SK-N-SH (cell line): ENCODE measurements around the gene KCNJ15. TPM values are rescaled to one million over a fixed set of nuclear protein-coding genes. Genes with fewer than 3 reads are reported as not detected.

Source experiments
- CTCF ChIA-PET: fragments of 300-600, 350-600 bp; formaldehyde crosslinking; extraction: SDS; loops from one replicate; lab custom pipeline; 2021; lab: Yijun Ruan, JAX
- POLR2A ChIA-PET: fragments of 350-600 bp; sonication (Branson Sonifier 250); formaldehyde crosslinking; extraction: SDS; loops from one replicate; lab custom pipeline; 2020; ENCODE audit warnings: antibody characterized with exemption, inconsistent platforms; lab: Yijun Ruan, JAX
- DNase-seq: peaks from one replicate; pipeline ENCODE4 v3.0.0; 2012
- H2AFZ ChIP-seq: fragments of 200-600 bp; sonication (generic); 2 replicates; pipeline ENCODE4 v1.8.1; 2016; ENCODE audit warnings: antibody characterized with exemption, mild to moderate bottlenecking, low read depth
- H3F3A ChIP-seq: fragments of 200-600 bp; sonication (generic); replicated peaks from 2 replicates; pipeline ENCODE3; 2016; ENCODE audit warnings: antibody characterized with exemption, mild to moderate bottlenecking; ENCODE audit not compliant: insufficient read depth
- H3K27ac ChIP-seq, 2 experiments: fragments of 200-500 bp in 1 of 2; fragments of 200-600 bp in 1 of 2; sonication (Bioruptor generic) in 1 of 2; sonication (generic), shearing (Covaris generic) in 1 of 2; 2 replicates each; pipeline versions ENCODE4 v1.5.1 to v1.6.1; 2014 to 2016; ENCODE audit warnings: low read depth in 2 of 2, inconsistent platforms in 1 of 2, low read length in 1 of 2, mild to moderate bottlenecking in 1 of 2, mixed read lengths in 1 of 2
- H3K27me3 ChIP-seq: fragments of 200-600 bp; sonication (generic), shearing (Covaris generic); 2 replicates; pipeline ENCODE4 v1.6.1; 2016; ENCODE audit warnings: mixed run types; ENCODE audit not compliant: insufficient read depth
- H3K36me3 ChIP-seq, 2 experiments: fragments of 200-500 bp in 1 of 2; fragments of 200-600 bp in 1 of 2; sonication (Bioruptor generic) in 1 of 2; sonication (generic) in 1 of 2; replicated peaks in 1 of 2; 2 replicates each; pipeline versions ENCODE3 to v1.5.1; 2014 to 2016; ENCODE audit warnings: low read length in 1 of 2, mild to moderate bottlenecking in 1 of 2; ENCODE audit not compliant: insufficient read depth in 2 of 2, control insufficient read depth in 1 of 2
- H3K4me1 ChIP-seq, 2 experiments: fragments of 200-500 bp in 1 of 2; fragments of 200-600 bp in 1 of 2; sonication (Bioruptor generic) in 1 of 2; sonication (generic), shearing (Covaris generic) in 1 of 2; 2 replicates each; pipeline versions ENCODE4 v1.5.1 to v1.6.1; 2014 to 2016; ENCODE audit warnings: low read depth in 1 of 2, low read length in 1 of 2, mixed run types in 1 of 2; ENCODE audit not compliant: insufficient read depth in 2 of 2, control insufficient read depth in 1 of 2
- H3K4me2 ChIP-seq: fragments of 200-600 bp; sonication (generic), shearing (Covaris generic); 2 replicates; pipeline ENCODE4 v1.6.1; 2017; ENCODE audit warnings: mixed run types
- H3K4me3 ChIP-seq, 2 experiments: fragments of 200-500 bp in 1 of 2; fragments of 200-600 bp in 1 of 2; sonication (Bioruptor generic) in 1 of 2; sonication (generic), shearing (Covaris generic) in 1 of 2; 2 replicates each; pipeline versions ENCODE4 v1.5.1 to v1.8.1; 2014 to 2016; ENCODE audit warnings: low read depth in 2 of 2, inconsistent platforms in 1 of 2, low read length in 1 of 2, mild to moderate bottlenecking in 1 of 2, mixed read lengths in 1 of 2, moderate library complexity in 1 of 2
- H3K79me2 ChIP-seq: fragments of 200-600 bp; sonication (generic); 2 replicates; pipeline ENCODE4 v1.8.1; 2017; ENCODE audit warnings: mild to moderate bottlenecking; ENCODE audit not compliant: insufficient read depth
- H3K9ac ChIP-seq: fragments of 200-600 bp; sonication (generic); 2 replicates; pipeline ENCODE4 v1.6.1; 2017; ENCODE audit warnings: mixed run types
- H3K9me2 ChIP-seq: fragments of 200-600 bp; sonication (generic); 2 replicates; pipeline ENCODE4 v1.6.1; 2017; ENCODE audit warnings: mixed run types
- H3K9me3 ChIP-seq: fragments of 200-600 bp; sonication (generic); 2 replicates; pipeline ENCODE4 v1.6.1; 2017; ENCODE audit warnings: mixed run types, mild to moderate bottlenecking, moderate library complexity
- H4K20me1 ChIP-seq: fragments of 200-600 bp; sonication (generic); 2 replicates; pipeline ENCODE4 v1.6.1; 2017; ENCODE audit warnings: mild to moderate bottlenecking, mixed run types; ENCODE audit not compliant: insufficient read depth
- CHD2 ChIP-seq: fragments of 150-350 bp; IDR thresholded peaks from 2 replicates; pipeline ENCODE4 v1.6.1; 2018; ENCODE audit warnings: low read length; ENCODE audit not compliant: partially characterized antibody
- ELF1 ChIP-seq: IDR thresholded peaks from 2 replicates; pipeline ENCODE4 v1.4.0; 2012
- EP300 ChIP-seq, 2 experiments: IDR thresholded peaks; 2 replicates each; pipeline versions ENCODE4 v1.4.0 to v1.6.1; 2012; ENCODE audit warnings: borderline replicate concordance in 1 of 2, low read depth in 1 of 2, low read length in 1 of 2
- EZH2phosphoT487 ChIP-seq: fragments of 200-600 bp; sonication (generic); IDR thresholded peaks from 2 replicates; pipeline ENCODE4 v1.6.1; 2017; ENCODE audit warnings: low read depth, mixed run types, mild to moderate bottlenecking, antibody characterized with exemption, moderate library complexity, borderline replicate concordance
- FOSL2 ChIP-seq: IDR thresholded peaks from 2 replicates; pipeline ENCODE4 v1.4.0; 2012; ENCODE audit warnings: low read depth, mild to moderate bottlenecking, moderate library complexity, borderline replicate concordance
- FOXJ3 ChIP-seq: sonication (generic); formaldehyde crosslinking; IDR thresholded peaks from 2 replicates; pipeline ENCODE4 v1.5.1; 2020; ENCODE audit warnings: mild to moderate bottlenecking, missing genetic modification reagents
- FOXM1 ChIP-seq: IDR thresholded peaks from 2 replicates; pipeline ENCODE4 v1.4.0; 2012; ENCODE audit warnings: low read depth, mild to moderate bottlenecking
- GABPA ChIP-seq: IDR thresholded peaks from 2 replicates; pipeline ENCODE4 v1.4.0; 2012; ENCODE audit warnings: low read depth, mild to moderate bottlenecking
- GATA2 ChIP-seq: sonication (generic); formaldehyde crosslinking; IDR thresholded peaks from 2 replicates; pipeline ENCODE4 v1.5.0; 2020; ENCODE audit warnings: mild to moderate bottlenecking, missing genetic modification reagents
- JUND ChIP-seq: IDR thresholded peaks from 2 replicates; pipeline ENCODE4 v1.4.0; 2012
- MEF2A ChIP-seq: IDR thresholded peaks from 2 replicates; pipeline ENCODE4 v1.4.0; 2012; ENCODE audit warnings: low read depth, borderline replicate concordance
- MXI1 ChIP-seq: IDR thresholded peaks from 2 replicates; pipeline ENCODE4 v1.6.1; 2012; ENCODE audit warnings: mild to moderate bottlenecking, low read depth, low read length, improper control_type of control experiment
- NFIC ChIP-seq: IDR thresholded peaks from 2 replicates; pipeline ENCODE4 v1.4.0; 2012; ENCODE audit warnings: borderline replicate concordance
- NRF1 ChIP-seq: IDR thresholded peaks from 2 replicates; pipeline ENCODE4 v1.6.1; 2012; ENCODE audit warnings: low read depth, mild to moderate bottlenecking, low read length
- POLR2AphosphoS5 ChIP-seq: IDR thresholded peaks from 2 replicates; pipeline ENCODE4 v1.6.1; 2012; ENCODE audit warnings: low read depth, low read length
- RAD21 ChIP-seq: IDR thresholded peaks from 2 replicates; pipeline ENCODE4 v1.6.1; 2012; ENCODE audit warnings: mild to moderate bottlenecking, low read length
- RCOR1 ChIP-seq: fragments of 150-350 bp; IDR thresholded peaks from 2 replicates; pipeline ENCODE4 v1.6.1; 2017; ENCODE audit warnings: antibody characterized with exemption, low read length
- RXRA ChIP-seq: IDR thresholded peaks from 2 replicates; pipeline ENCODE4 v1.4.0; 2012; ENCODE audit warnings: low read depth, mild to moderate bottlenecking, borderline replicate concordance
- SIN3A ChIP-seq: IDR thresholded peaks from 2 replicates; pipeline ENCODE4 v1.6.1; 2012; ENCODE audit warnings: low read depth, mild to moderate bottlenecking, low read length, moderate library complexity, borderline replicate concordance
- SMC3 ChIP-seq: IDR thresholded peaks from 2 replicates; pipeline ENCODE4 v1.6.1; 2012; ENCODE audit warnings: low read depth, low read length, improper control_type of control experiment
- TAF1 ChIP-seq: IDR thresholded peaks from 2 replicates; pipeline ENCODE4 v1.6.1; 2012; ENCODE audit warnings: low read depth, mild to moderate bottlenecking, low read length, moderate library complexity, borderline replicate concordance
- TCF12 ChIP-seq: IDR thresholded peaks from 2 replicates; pipeline ENCODE4 v1.4.0; 2012
- TEAD4 ChIP-seq: IDR thresholded peaks from 2 replicates; pipeline ENCODE4 v1.4.0; 2012; ENCODE audit warnings: mild to moderate bottlenecking, borderline replicate concordance; ENCODE audit not compliant: insufficient read depth
- YY1 ChIP-seq: IDR thresholded peaks from 2 replicates; pipeline ENCODE4 v1.4.0; 2012; ENCODE audit warnings: low read depth, mild to moderate bottlenecking
- WGBS: methylation state at CpG from one replicate; pipeline ENCODE4 v1.1.6; 2017; ENCODE audit warnings: low lambda C conversion rate; 5-methylcytosine and 5-hydroxymethylcytosine counted together
- polyA plus RNA-seq, 3 experiments: library from polyadenylated mRNA; depleted of rRNA; stranded (reverse); fragments of >200 nt; gene quantifications; 2 replicates each; pipeline ENCODE4 v1.2.3, GENCODE V29; 2012
- TF ChIP-seq, protein P1 (sequence below): fragments of 200-600 bp; sonication (generic); IDR thresholded peaks from 2 replicates; pipeline ENCODE4 v1.6.1; 2017; ENCODE audit warnings: antibody characterized with exemption, mild to moderate bottlenecking, moderate library complexity
- TF ChIP-seq, protein P2 (sequence below): fragments of 150-350 bp; IDR thresholded peaks from 2 replicates; pipeline ENCODE4 v1.6.1; 2017; ENCODE audit warnings: antibody characterized with exemption, low read length, low read depth, borderline replicate concordance
- TF ChIP-seq, protein P3 (sequence below): IDR thresholded peaks from 2 replicates; pipeline ENCODE4 v1.4.0; 2012; ENCODE audit warnings: low read depth
- TF ChIP-seq, protein P4 (sequence below): IDR thresholded peaks from 2 replicates; pipeline ENCODE4 v1.4.0; 2012; ENCODE audit warnings: low read depth, borderline replicate concordance
- TF ChIP-seq, protein P5 (sequence below): IDR thresholded peaks from 2 replicates; pipeline ENCODE4 v1.4.0; 2012; ENCODE audit warnings: low read depth, borderline replicate concordance
- TF ChIP-seq, protein P6 (sequence below): fragments of 150-350 bp; IDR thresholded peaks from 2 replicates; pipeline ENCODE4 v1.6.1; 2016; ENCODE audit warnings: mild to moderate bottlenecking, low read depth, low read length

KCNJ15 gene
- polyA plus RNA-seq, 1 of the 3 experiments (the other 2 are of a cell fraction): 0.03 TPM

DNA sequence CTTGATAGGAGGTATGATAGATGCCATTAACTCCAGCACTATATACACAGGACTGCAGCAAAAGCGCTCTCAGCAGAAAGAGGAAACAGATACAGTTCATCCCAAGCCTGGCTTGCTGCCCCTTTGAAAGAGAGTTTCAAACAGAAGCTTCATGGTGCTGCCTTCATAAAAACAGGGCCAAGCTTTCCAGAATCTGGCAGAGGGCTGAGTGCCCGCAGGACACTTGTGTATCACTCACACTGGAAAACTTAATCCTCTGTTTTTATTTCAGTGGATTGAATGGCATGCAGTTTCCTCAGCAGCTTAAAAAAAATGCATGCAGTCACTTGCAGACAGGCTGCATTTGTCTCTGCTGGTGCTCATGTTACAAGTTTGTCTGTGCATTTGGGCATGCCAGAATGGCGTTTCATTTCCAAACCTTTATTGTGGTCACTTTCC lies 40.4 kb downstream of the KCNJ15 start:
- no peaks in the 10 kb centered on the region for H3K9me2 ChIP-seq
- H3K27ac ChIP-seq: peak overlapping the region; percentile 25 to 26; a peak in 2 of 4 replicates
- H3F3A ChIP-seq: no peaks in the 10 kb centered on the region
- H3K36me3 ChIP-seq: no peaks in the 10 kb centered on the region
- H4K20me1 ChIP-seq: no peaks in the 10 kb centered on the region
- peak overlapping the region; percentile 26; the same call in 1 of the 2 replicates for H2AFZ ChIP-seq
- H3K9me3 ChIP-seq: no peaks in the 10 kb centered on the region
- CTCF ChIA-PET: no interaction called here
- POLR2A ChIA-PET: no interaction called here
- no peak overlapping the region for H3K9ac ChIP-seq
- peak overlapping the region; percentile 17; the same call in 1 of the 2 replicates for H3K4me2 ChIP-seq
- no peak overlapping the region for H3K4me3 ChIP-seq
- 13% methylated on average over 3 of the region's 3 CpGs for WGBS
- DNase-seq: no peak
- no peaks in the 10 kb centered on the region for H3K27me3 ChIP-seq
- H3K4me1 ChIP-seq: peaks cover 0 to 3% of the 10 kb centered on the region in 2 experiments; a peak in 1 of 4 replicates
- H3K79me2 ChIP-seq: no peaks in the 10 kb centered on the region
- TF ChIP-seq SIN3A: no peak
- no peak for TF ChIP-seq ELF1
- TF ChIP-seq, protein P1, sequence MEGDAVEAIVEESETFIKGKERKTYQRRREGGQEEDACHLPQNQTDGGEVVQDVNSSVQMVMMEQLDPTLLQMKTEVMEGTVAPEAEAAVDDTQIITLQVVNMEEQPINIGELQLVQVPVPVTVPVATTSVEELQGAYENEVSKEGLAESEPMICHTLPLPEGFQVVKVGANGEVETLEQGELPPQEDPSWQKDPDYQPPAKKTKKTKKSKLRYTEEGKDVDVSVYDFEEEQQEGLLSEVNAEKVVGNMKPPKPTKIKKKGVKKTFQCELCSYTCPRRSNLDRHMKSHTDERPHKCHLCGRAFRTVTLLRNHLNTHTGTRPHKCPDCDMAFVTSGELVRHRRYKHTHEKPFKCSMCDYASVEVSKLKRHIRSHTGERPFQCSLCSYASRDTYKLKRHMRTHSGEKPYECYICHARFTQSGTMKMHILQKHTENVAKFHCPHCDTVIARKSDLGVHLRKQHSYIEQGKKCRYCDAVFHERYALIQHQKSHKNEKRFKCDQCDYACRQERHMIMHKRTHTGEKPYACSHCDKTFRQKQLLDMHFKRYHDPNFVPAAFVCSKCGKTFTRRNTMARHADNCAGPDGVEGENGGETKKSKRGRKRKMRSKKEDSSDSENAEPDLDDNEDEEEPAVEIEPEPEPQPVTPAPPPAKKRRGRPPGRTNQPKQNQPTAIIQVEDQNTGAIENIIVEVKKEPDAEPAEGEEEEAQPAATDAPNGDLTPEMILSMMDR: no peak
- no peak for TF ChIP-seq GABPA
- no peak for TF ChIP-seq FOXJ3 (CRISPR knock-in tag)
- no peak for TF ChIP-seq MEF2A
- TF ChIP-seq NFIC: 0 out of 2 replicates have a peak, but pooled peaks have one; percentile 5
- TF ChIP-seq CHD2: no peak
- TF ChIP-seq, protein P2, sequence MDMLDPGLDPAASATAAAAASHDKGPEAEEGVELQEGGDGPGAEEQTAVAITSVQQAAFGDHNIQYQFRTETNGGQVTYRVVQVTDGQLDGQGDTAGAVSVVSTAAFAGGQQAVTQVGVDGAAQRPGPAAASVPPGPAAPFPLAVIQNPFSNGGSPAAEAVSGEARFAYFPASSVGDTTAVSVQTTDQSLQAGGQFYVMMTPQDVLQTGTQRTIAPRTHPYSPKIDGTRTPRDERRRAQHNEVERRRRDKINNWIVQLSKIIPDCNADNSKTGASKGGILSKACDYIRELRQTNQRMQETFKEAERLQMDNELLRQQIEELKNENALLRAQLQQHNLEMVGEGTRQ: no peak
- peak; percentile 44; the same call in 1 of the 2 replicates for TF ChIP-seq TCF12
- TF ChIP-seq TAF1: no peak
- no peak for TF ChIP-seq GATA2 (CRISPR knock-in tag)
- no peak for TF ChIP-seq RAD21
- TF ChIP-seq, protein P3, sequence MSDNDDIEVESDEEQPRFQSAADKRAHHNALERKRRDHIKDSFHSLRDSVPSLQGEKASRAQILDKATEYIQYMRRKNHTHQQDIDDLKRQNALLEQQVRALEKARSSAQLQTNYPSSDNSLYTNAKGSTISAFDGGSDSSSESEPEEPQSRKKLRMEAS: 0 out of 2 replicates have a peak, but pooled peaks have one; percentile 14
- no peak for TF ChIP-seq NRF1
- no peak for TF ChIP-seq POLR2AphosphoS5
- peak; percentile 37 for TF ChIP-seq JUND
- TF ChIP-seq, protein P4, sequence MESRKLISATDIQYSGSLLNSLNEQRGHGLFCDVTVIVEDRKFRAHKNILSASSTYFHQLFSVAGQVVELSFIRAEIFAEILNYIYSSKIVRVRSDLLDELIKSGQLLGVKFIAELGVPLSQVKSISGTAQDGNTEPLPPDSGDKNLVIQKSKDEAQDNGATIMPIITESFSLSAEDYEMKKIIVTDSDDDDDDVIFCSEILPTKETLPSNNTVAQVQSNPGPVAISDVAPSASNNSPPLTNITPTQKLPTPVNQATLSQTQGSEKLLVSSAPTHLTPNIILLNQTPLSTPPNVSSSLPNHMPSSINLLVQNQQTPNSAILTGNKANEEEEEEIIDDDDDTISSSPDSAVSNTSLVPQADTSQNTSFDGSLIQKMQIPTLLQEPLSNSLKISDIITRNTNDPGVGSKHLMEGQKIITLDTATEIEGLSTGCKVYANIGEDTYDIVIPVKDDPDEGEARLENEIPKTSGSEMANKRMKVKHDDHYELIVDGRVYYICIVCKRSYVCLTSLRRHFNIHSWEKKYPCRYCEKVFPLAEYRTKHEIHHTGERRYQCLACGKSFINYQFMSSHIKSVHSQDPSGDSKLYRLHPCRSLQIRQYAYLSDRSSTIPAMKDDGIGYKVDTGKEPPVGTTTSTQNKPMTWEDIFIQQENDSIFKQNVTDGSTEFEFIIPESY: no peak
- TF ChIP-seq, protein P5, sequence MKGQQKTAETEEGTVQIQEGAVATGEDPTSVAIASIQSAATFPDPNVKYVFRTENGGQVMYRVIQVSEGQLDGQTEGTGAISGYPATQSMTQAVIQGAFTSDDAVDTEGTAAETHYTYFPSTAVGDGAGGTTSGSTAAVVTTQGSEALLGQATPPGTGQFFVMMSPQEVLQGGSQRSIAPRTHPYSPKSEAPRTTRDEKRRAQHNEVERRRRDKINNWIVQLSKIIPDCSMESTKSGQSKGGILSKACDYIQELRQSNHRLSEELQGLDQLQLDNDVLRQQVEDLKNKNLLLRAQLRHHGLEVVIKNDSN: no peak
- no peak for TF ChIP-seq TEAD4
- TF ChIP-seq YY1: no peak
- peak in 1 of 2 experiments; percentile 40; a peak in 1 of 4 replicates for TF ChIP-seq EP300 (IDR thresholded peaks at IDR 0.05; ENCODE audit: borderline replicate concordance in 1 of 2, low read depth in 1 of 2, low read length in 1 of 2)
- no peak for TF ChIP-seq MXI1
- TF ChIP-seq RCOR1: no peak
- TF ChIP-seq FOSL2: no peak
- no peak for TF ChIP-seq EZH2phosphoT487
- no peak for TF ChIP-seq FOXM1
- no peak for TF ChIP-seq RXRA
- TF ChIP-seq, protein P6, sequence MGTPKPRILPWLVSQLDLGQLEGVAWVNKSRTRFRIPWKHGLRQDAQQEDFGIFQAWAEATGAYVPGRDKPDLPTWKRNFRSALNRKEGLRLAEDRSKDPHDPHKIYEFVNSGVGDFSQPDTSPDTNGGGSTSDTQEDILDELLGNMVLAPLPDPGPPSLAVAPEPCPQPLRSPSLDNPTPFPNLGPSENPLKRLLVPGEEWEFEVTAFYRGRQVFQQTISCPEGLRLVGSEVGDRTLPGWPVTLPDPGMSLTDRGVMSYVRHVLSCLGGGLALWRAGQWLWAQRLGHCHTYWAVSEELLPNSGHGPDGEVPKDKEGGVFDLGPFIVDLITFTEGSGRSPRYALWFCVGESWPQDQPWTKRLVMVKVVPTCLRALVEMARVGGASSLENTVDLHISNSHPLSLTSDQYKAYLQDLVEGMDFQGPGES: no peak
- no peak for TF ChIP-seq SMC3
